Kidney epithelial cell (primary cell): ENCODE data around the gene CTXN1. TPM values are rescaled to one million over a fixed set of nuclear protein-coding genes. Genes with fewer than 3 reads are reported as not detected.
"Not testable (repeated sequence)": the region's sequence is repeated elsewhere in the genome, so short reads cannot be mapped to it uniquely, and the experiment has no call there.

Experiments used
- DNase-seq: peaks from one replicate; pipeline ENCODE4 v3.0.0-alpha.2; 2010; ENCODE audit warnings: low read depth
- H3K27me3 ChIP-seq: 2 replicates; pipeline ENCODE4 v1.6.0; 2011; ENCODE audit warnings: low read length; ENCODE audit not compliant: control insufficient read depth, insufficient read depth
- H3K36me3 ChIP-seq: 2 replicates; pipeline ENCODE4 v1.5.1; 2011; ENCODE audit warnings: low read length; ENCODE audit not compliant: control insufficient read depth, insufficient read depth
- H3K4me3 ChIP-seq: 2 replicates; pipeline ENCODE4 v1.5.1; 2011; ENCODE audit warnings: low read depth, mild to moderate bottlenecking, control low read depth, low read length
- CTCF ChIP-seq: IDR thresholded peaks from 2 replicates; pipeline ENCODE4 v1.5.1; 2011; ENCODE audit warnings: mild to moderate bottlenecking, moderate library complexity, low read length, control low read depth, inconsistent platforms; ENCODE audit not compliant: insufficient read depth, poor library complexity, severe bottlenecking
- total RNA-seq: library from RNA; depleted of rRNA; stranded (reverse); fragments of >200 nt; gene quantifications from 2 replicates; pipeline ENCODE4 v1.2.3, GENCODE V29; 2015

The CTXN1 gene
- total RNA-seq, 1 donor from 2014 or later = 16.1 TPM

GRCh38 chr19:7963566-7963965 lies 37.6 kb upstream of the CTXN1 start:
- no peak for TF ChIP-seq CTCF
- H3K4me3 ChIP-seq = no peak overlapping the region
- H3K36me3 ChIP-seq = peaks cover 5% of the 10 kb centered on the region
- no peaks in the 10 kb centered on the region for H3K27me3 ChIP-seq
- no peak for DNase-seq

GRCh38 chr19:7962644-7963268 lies 36.8 kb upstream of the CTXN1 start:
- Histone ChIP-seq H3K36me3 (peaks cover 5% of the 10 kb centered on the region), H3K27me3 (no peaks in the 10 kb centered on the region), H3K4me3 (no peak overlapping the region)
- no peak for TF ChIP-seq CTCF
- DNase-seq = no peak

- peaks cover 3% of the 10 kb centered on the region for H3K36me3 ChIP-seq
- no peak for TF ChIP-seq CTCF
- H3K4me3 ChIP-seq = no peak overlapping the region
- DNase-seq = no peak
- no peaks in the 10 kb centered on the region for H3K27me3 ChIP-seq
Observed at GRCh38 chr19:7961920-7962626, 36.1 kb upstream of the CTXN1 start.

- H3K27me3 ChIP-seq, H3K4me3 ChIP-seq, H3K36me3 ChIP-seq, DNase-seq: not testable (repeated sequence)
Observed at GRCh38 chr19:7961082-7961481, 35.1 kb upstream of the CTXN1 start.

- Histone ChIP-seq H3K36me3 (peaks cover 3% of the 10 kb centered on the region), H3K4me3 (no peak overlapping the region), H3K27me3 (no peaks in the 10 kb centered on the region)
- DNase-seq = no peak
- TF ChIP-seq CTCF = no peak
Observed at GRCh38 chr19:7959211-7959610, 33.3 kb upstream of the CTXN1 start.

- Histone ChIP-seq H3K36me3 (no peaks in the 10 kb centered on the region), H3K4me3 (no peak overlapping the region), H3K27me3 (no peaks in the 10 kb centered on the region)
- no peak for TF ChIP-seq CTCF
- no peak for DNase-seq
Observed at GRCh38 chr19:7955696-7956095, 29.8 kb upstream of the CTXN1 start.
